Activated CD4-positive, CD25-positive, alpha-beta regulatory T cell treated with anti-CD3 and anti-CD28 coated beads, Interleukin-2, amount 50 U/mL, for 24 hours (primary cell): ENCODE results near the gene ITGAV.
A peak's percentile ranks its signal among the peaks of the same experiment; 100 is the strongest.

Source experiments
- ATAC-seq, 2 donors: fragments of 150-1000 bp; cut with Tn5 transposase; one replicate each; pipeline ENCODE4 v1.10.0; 2021; ENCODE audit warnings: mild to moderate bottlenecking in 1 of 2, moderate library complexity in 1 of 2

Gene ITGAV

GRCh38 chr2:186575856-186576255, 14.0 kb upstream of the ITGAV start:
- no peak for ATAC-seq

DNA sequence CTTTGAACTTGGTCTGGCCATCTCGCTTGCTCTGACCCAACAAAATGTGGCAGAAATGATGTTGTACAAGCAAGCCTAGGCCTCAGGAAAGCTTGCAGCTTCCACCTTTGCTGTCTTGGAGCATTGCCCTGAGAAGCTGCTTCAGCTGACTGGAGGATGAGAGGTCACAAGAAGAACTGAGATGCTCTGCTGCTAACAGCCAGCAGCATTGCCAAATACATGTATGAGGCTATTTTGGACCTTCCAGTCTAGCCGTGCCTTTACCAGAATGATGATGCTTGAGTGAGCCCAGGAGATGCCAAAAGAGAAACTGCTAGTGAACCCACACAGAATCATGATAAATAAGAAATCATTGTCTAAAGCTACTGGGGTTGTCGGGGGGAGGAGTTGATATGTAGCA, 13.2 kb upstream of the ITGAV start:
- no peak for ATAC-seq

DNA sequence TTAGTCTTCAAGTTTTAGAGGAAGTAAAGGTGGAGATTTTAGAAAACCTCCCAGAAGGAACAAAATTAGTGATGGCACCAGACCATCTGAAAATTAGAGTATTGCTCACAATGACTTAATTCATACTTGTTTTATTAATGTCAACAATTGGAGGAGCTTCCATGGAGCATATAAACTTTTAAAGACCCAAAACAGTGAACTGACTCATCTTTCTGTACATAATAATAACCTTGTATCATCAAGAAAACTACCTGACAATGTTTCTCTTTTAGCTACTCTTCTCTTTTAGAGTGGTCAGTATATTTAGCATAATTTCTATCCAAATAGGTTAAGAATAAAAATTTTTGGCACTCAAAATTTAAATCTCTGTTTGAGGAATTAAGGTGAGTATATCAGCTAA, 7.2 kb upstream of the ITGAV start:
- no peak for ATAC-seq

- ATAC-seq: no peak
Observed at GRCh38 chr2:186584053-186584452, 5.8 kb upstream of the ITGAV start.

DNA sequence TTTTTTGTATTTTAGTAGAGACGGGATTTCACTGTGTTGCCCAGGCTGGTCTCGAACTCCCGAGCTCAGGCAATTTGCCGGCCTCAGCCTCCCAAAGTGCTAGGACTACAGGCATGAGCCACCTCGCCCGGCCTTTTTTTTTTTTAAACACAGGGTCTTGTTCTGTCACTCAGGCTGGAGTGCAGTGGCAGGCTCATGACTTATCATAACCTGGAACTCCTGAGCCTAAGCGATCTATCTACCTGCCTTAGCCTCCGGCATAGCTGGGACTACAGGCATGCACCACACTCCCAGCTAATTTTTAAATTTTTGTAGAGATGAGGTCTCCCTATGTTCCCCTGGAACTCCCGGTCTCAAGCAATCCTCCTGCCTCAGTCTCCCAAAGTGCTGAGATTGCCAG, 1.4 kb upstream of the ITGAV start:
- no peak for ATAC-seq

- no peak for ATAC-seq
Observed at GRCh38 chr2:186588940-186589611, 780 bp upstream of the ITGAV start.

GRCh38 chr2:186590350-186590758, 498 bp downstream of the ITGAV start:
- no peak for ATAC-seq

DNA sequence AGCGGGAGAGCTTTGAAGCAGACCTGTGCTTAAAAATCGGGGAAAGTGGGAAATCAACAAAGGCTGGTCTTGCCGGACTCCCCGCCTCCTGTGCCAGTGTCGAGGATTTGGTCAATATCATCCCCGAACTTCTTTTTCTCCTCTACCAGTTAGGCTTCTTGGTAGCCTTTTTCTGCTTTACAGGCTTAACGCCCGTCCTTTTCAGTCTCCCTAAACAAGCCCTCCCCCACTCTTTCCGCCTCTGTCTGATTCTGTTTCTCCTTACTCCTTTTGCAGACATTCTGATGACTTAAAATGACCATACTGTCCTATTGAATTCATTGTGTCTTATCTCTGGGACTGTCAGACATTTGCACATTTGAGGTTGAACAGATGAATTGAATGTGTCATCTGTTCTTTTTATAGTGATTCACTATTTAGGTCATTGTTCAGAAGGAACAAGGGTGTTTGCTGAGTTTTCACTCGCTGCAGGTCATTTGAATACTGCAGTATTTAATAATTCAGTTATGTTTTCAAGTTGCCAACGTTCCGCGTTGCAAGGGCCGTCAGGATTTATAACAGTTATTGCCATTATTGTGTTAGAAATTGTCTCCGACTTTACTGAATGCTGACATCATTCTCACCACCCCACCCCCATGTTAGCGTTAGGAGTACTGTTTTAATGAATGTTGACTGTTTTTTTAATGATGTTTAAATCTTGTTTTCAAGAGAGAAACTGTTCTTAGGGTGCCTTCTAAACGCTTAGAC, 1.1 kb downstream of the ITGAV start:
- ATAC-seq: peak; percentile 42 to 59

DNA sequence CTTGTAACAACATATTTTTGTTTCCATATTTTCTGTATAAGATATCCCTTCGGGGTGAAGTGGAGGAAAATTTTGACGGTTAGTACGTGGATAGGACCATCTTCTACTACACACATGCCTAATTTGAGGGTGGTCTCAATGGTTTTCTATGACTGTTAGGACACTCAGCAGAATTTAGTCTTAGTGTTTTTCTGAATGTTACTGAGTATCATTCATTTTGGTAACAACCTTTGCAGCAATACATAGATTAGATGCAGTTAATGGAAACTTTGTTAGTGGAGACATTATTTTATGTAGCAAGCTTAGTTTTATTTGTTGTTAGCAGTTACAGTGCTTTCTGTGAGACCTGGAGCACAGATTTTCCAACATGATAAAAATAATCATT, 1.6 kb downstream of the ITGAV start:
- no peak for ATAC-seq

GRCh38 chr2:186592137-186592875, 2.5 kb downstream of the ITGAV start:
- no peak for ATAC-seq

DNA sequence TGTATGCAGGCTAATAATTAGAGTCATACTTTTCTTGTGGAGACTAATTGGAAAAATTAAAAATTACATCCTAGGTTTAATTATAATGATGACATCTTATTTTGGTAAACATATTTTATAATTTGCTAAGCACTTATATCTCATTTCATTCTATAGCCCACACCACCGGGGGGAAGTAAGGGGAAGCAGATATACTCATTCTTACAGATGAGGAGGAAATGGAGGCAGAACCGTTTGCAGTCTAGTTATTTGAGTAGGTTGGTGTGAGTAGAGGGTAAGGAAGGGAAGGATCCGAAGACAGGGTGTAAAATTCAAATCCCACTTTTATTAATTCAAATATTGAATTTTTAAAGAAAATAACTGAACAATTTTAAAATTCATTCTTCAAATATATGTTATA, 3.7 kb downstream of the ITGAV start:
- ATAC-seq: no peak

GRCh38 chr2:186594001-186594722, 4.3 kb downstream of the ITGAV start:
- no peak for ATAC-seq

DNA sequence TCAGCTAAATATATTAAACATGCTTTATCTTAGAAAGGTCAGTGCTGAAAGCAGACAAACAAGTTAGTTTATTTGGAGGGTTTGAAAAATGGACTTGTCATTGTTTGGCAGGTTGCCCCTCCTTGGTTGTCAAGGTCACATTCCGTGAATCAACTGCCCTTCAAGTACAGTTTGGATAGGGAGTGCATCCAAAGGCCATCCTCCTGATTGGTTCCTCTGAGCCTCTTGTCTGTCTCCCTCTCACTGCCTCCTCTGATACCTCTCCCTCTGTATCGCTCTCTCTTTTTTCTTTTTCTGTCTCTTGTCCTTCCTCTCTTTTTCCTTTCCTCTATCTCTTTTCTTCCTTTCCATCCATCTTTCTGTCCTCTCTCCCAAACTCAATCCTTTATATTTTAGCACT, 5.4 kb downstream of the ITGAV start:
- ATAC-seq: no peak

GRCh38 chr2:186599186-186599778, 9.4 kb downstream of the ITGAV start:
- no peak for ATAC-seq

DNA sequence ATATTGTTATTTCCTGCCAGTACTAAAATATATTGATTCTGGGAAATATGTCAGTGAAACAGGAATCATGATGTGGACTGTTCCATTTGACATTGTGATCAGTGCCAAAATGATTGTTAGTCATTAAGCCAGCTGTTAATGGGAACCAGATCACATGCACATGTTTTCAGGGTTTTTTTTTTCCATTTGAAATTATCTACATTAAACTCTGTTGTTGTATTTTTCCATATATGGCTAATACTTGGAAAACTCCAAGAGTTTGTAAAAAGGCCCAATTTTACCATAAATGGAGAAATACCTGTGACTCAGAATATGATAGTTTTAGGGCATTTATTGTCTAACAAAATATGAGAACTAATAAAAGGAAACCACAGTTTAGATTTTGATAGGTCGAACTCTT, 13.4 kb downstream of the ITGAV start:
- no peak for ATAC-seq

DNA sequence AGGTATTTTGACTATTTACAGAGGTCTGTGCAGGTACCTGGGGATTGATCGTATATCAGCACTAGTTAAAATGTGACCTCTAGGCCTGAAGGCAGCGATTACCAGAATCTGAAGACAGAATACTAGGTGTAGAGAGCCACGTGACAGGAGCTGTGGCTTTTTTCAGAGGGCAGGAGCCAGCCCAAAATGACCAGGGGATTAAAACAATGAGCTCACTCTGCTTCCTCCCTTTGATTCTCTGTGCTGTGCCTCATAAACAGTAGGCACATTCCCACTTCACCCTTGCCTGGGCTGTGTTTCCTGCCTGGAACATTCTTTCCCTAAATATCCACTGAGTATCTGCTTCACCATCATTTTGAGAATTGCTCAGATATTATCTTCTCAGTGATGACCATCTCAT, 15.2 kb downstream of the ITGAV start:
- no peak for ATAC-seq

DNA sequence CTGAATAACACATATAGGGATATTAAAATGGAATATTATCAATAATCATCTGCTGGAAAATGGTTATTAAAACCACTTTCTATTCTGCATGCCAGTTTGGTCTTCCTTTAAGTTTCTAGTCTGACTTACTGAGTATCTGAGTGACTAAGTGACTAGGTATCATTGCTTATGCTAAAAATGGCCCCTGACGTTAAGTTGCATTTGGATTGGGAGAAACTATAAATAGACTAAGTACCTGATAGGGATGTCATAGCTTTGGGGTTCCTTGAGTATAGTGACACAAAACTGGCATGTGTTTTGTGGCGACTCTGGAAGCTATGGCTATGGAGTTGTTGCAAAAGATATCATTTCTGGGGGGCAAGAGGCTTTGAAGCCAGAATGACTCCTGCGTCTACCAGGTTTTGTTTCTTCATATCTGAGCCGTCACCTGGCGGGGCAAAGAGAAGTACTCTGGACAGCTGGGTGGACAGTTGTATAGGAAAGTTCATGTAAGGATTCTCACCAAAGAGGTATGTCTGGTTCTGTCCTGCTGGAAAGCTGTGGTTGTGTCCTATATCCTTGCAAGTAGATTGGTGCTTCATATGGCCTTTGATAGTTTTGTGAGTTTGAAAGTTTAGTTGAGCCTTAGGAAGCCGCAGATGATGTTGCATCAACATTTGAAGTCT, 17.9 kb downstream of the ITGAV start:
- no peak for ATAC-seq

DNA sequence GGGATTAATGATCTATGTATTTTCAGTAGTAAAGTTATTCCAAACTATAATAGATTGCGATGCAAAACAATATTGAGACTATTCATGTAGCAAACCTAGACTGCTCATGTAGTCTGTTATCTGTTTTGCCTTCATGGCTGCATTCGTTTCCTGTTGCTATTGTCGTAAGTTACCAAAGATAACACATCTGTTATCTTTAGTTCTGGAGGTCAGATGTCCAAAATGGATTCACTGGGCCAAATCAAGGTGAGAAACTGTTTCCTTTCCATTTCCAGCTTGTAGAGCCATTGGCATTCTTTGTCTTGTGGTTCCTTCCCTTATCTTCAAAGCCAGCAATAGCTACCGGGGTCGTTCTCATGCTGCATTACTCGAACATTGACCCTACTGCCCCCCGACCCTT, 20.9 kb downstream of the ITGAV start:
- no peak for ATAC-seq

GRCh38 chr2:186611526-186611925, 21.7 kb downstream of the ITGAV start:
- no peak for ATAC-seq

DNA sequence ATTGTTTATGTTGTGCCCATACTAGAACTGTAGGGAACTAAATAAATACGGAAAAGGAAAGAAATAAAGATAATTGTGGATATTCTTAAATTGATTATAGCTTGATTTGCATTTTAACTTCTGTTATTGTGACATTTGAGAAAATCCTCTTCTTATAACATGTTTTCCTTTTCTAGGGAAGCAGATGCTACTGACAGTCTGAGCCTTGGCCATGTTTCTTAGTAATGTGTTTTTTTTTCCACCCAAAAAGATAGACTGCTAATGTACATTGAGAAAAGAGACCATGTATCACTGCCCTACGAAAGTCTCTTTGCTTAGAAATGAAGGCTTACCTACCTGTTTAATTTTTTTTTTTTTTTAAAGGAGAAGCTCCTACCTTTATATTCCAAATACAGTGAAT, 22.2 kb downstream of the ITGAV start:
- no peak for ATAC-seq

GRCh38 chr2:186612555-186613440, 22.9 kb downstream of the ITGAV start:
- no peak for ATAC-seq
